Liver (tissue), 9 donors: Measurements from ENCODE around the gene ZNF433. TPM values are rescaled to one million over a fixed set of nuclear protein-coding genes. Genes with fewer than 3 reads are reported as not detected.

Source experiments
- DNase-seq: peaks from one replicate; pipeline ENCODE4 v3.0.0-alpha.2; 2017; ENCODE audit warnings: low spot score
- H3K27ac ChIP-seq, 2 donors: one replicate each; pipeline ENCODE4 v1.7.0; 2013; ENCODE audit warnings: inconsistent platforms in 2 of 2, low read length in 2 of 2, control low read depth in 1 of 2, low read depth in 1 of 2, mild to moderate bottlenecking in 1 of 2
- H3K27me3 ChIP-seq, 4 donors: one replicate each; pipeline versions ENCODE4 v1.6.1 to v1.7.0; 2013; ENCODE audit warnings: low read length in 3 of 4, inconsistent platforms in 1 of 4, mild to moderate bottlenecking in 1 of 4, moderate library complexity in 1 of 4; ENCODE audit not compliant: control insufficient read depth in 4 of 4, insufficient read depth in 4 of 4
- H3K36me3 ChIP-seq, 4 donors: one replicate each; pipeline versions ENCODE4 v1.6.1 to v1.7.0; 2013; ENCODE audit warnings: low read length in 3 of 4, mild to moderate bottlenecking in 3 of 4, low read depth in 1 of 4, moderate library complexity in 1 of 4; ENCODE audit not compliant: control insufficient read depth in 4 of 4, insufficient read depth in 3 of 4
- H3K4me1 ChIP-seq, 4 donors: one replicate each; pipeline versions ENCODE4 v1.6.1 to v1.7.0; 2013; ENCODE audit warnings: low read length in 3 of 4, mild to moderate bottlenecking in 3 of 4, moderate library complexity in 1 of 4; ENCODE audit not compliant: control insufficient read depth in 4 of 4, insufficient read depth in 4 of 4
- H3K4me3 ChIP-seq, 3 donors: one replicate each; pipeline versions ENCODE4 v1.6.1 to v1.7.0; 2013; ENCODE audit warnings: low read length in 3 of 3, control low read depth in 1 of 3, low read depth in 1 of 3, mild to moderate bottlenecking in 1 of 3
- H3K9ac ChIP-seq, 2 donors: one replicate each; pipeline ENCODE4 v1.7.0; 2013; ENCODE audit warnings: low read length in 2 of 2, mild to moderate bottlenecking in 2 of 2, moderate library complexity in 2 of 2, control low read depth in 1 of 2, low read depth in 1 of 2
- H3K9me3 ChIP-seq, 4 donors: one replicate each; pipeline versions ENCODE4 v1.6.1 to v1.7.0; 2013; ENCODE audit warnings: low read length in 3 of 4; ENCODE audit not compliant: control insufficient read depth in 4 of 4
- FOXA1 ChIP-seq: IDR thresholded peaks from 2 replicates; pipeline ENCODE4 v1.6.1; 2016; ENCODE audit warnings: antibody characterized with exemption
- FOXA2 ChIP-seq: IDR thresholded peaks from 2 replicates; pipeline ENCODE4 v1.6.1; 2016; ENCODE audit warnings: antibody characterized with exemption
- GABPA ChIP-seq, 2 donors: IDR thresholded peaks in 1 of 2; conservative IDR thresholded peaks in 1 of 2; 2 replicates each; pipeline ENCODE4 v1.6.1; 2016; ENCODE audit warnings: antibody characterized with exemption in 2 of 2, mild to moderate bottlenecking in 1 of 2, moderate library complexity in 1 of 2
- HNF4A ChIP-seq, 2 donors: conservative IDR thresholded peaks; 2 replicates each; pipeline ENCODE4 v1.6.1; 2016; ENCODE audit warnings: antibody characterized with exemption in 2 of 2, mild to moderate bottlenecking in 2 of 2
- HNF4G ChIP-seq: IDR thresholded peaks from 2 replicates; pipeline ENCODE4 v1.6.1; 2016; ENCODE audit warnings: antibody characterized with exemption
- JUND ChIP-seq, 2 donors: IDR thresholded peaks; 2 replicates each; pipeline ENCODE4 v1.6.1; 2016; ENCODE audit warnings: antibody characterized with exemption in 2 of 2
- NR2F2 ChIP-seq: IDR thresholded peaks from 2 replicates; pipeline ENCODE4 v1.6.1; 2016; ENCODE audit warnings: antibody characterized with exemption
- RAD21 ChIP-seq, 2 donors: IDR thresholded peaks; 2 replicates each; pipeline ENCODE4 v1.6.1; 2016; ENCODE audit warnings: antibody characterized with exemption in 2 of 2, mild to moderate bottlenecking in 2 of 2
- RXRA ChIP-seq, 2 donors: IDR thresholded peaks; 2 replicates each; pipeline ENCODE4 v1.6.1; 2017 to 2018; ENCODE audit warnings: antibody characterized with exemption in 2 of 2, mild to moderate bottlenecking in 1 of 2
- YY1 ChIP-seq: IDR thresholded peaks from 2 replicates; pipeline ENCODE4 v1.6.1; 2016; ENCODE audit warnings: antibody characterized with exemption, mild to moderate bottlenecking
- WGBS: extraction: QIAGEN DNeasy Blood & Tissue Kit; methylation state at CpG from one replicate; pipeline ENCODE4 v1.1.7; 2013; 5-methylcytosine and 5-hydroxymethylcytosine counted together
- polyA plus RNA-seq, 2 donors: library from polyadenylated mRNA; stranded (reverse) in 1 of 2; unstranded in 1 of 2; fragments of 200-250 nt in 1 of 2; fragments of >200 nt in 1 of 2; fragmentation: Nextera tagmentation in 1 of 2; extraction: Ambion mirVana in 1 of 2; gene quantifications; one replicate each; pipeline versions ENCODE4 v1.2.1 to v1.2.3, GENCODE V29; 2013 to 2015
- total RNA-seq, 2 donors: library from RNA; depleted of rRNA; stranded (reverse); fragments of >200 nt; gene quantifications; one replicate each; pipeline ENCODE4 v1.2.3, GENCODE V29; 2014
- TF ChIP-seq, protein P1 (sequence below): IDR thresholded peaks from 2 replicates; pipeline ENCODE4 v1.6.1; 2016; ENCODE audit warnings: antibody characterized with exemption
- TF ChIP-seq, protein P2 (sequence below): IDR thresholded peaks from 2 replicates; pipeline ENCODE4 v1.6.1; 2016; ENCODE audit warnings: antibody characterized with exemption
- TF ChIP-seq, protein P3 (sequence below): IDR thresholded peaks from 2 replicates; pipeline ENCODE4 v1.6.1; 2016; ENCODE audit warnings: antibody characterized with exemption, mild to moderate bottlenecking
- TF ChIP-seq, protein P4 (sequence below): IDR thresholded peaks from 2 replicates; pipeline ENCODE4 v1.6.1; 2016; ENCODE audit warnings: antibody characterized with exemption
- TF ChIP-seq, protein P5 (sequence below): fragments of 150-350 bp; IDR thresholded peaks from 2 replicates; pipeline ENCODE4 v1.5.1; 2017; ENCODE audit warnings: improper control_type of control experiment, low read depth, low read length; ENCODE audit not compliant: missing input control
- donor health status: healthy.
- donor health status: healthy.
- donor health status: healthy.
- donor health status: healthy.
- donor health status: healthy.

ZNF433 gene
- total and polyA plus RNA-seq, 4 donors = 1.3 to 4.7 (median 2.5) TPM

DNA sequence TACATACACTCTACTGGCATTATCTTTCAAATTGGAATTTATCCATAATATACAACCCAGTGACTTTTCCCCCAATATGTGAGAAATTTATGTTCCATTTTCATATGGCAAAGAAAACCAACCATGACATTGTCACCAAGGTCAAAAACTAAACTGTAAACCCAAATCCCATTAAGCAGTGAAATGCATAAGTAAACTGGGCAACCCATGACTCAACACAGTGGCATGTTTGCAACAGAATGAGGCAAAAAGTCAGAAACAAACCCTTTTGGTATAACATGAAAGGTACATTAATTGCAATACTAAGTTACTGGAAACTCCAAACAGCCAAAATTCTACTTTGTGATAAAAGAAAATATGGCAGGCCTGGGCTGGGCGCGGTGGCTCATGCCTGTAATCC lies 12.4 kb upstream of the ZNF433 start:
- Histone ChIP-seq H3K4me3 (no peak overlapping the region), H3K27ac (no peak overlapping the region), H3K9me3 (peaks cover 16 to 30% (median 19%) of the 10 kb centered on the region in 4 donors), H3K9ac (no peak overlapping the region), H3K36me3 (peaks cover 0 to 6% (median 2%) of the 10 kb centered on the region in 4 donors), H3K27me3 (no peaks in the 10 kb centered on the region), H3K4me1 (peaks cover 0 to 14% (median 5%) of the 10 kb centered on the region in 4 donors)
- TF ChIP-seq GABPA (IDR thresholded peaks at IDR 0.05 in 1 of 2, conservative IDR thresholded peaks at IDR 0.05 in 1 of 2) = no peak
- TF ChIP-seq HNF4G = no peak
- TF ChIP-seq FOXA2 = no peak
- WGBS = 99% methylated on average over 2 of the region's 2 CpGs
- DNase-seq = no peak

DNA sequence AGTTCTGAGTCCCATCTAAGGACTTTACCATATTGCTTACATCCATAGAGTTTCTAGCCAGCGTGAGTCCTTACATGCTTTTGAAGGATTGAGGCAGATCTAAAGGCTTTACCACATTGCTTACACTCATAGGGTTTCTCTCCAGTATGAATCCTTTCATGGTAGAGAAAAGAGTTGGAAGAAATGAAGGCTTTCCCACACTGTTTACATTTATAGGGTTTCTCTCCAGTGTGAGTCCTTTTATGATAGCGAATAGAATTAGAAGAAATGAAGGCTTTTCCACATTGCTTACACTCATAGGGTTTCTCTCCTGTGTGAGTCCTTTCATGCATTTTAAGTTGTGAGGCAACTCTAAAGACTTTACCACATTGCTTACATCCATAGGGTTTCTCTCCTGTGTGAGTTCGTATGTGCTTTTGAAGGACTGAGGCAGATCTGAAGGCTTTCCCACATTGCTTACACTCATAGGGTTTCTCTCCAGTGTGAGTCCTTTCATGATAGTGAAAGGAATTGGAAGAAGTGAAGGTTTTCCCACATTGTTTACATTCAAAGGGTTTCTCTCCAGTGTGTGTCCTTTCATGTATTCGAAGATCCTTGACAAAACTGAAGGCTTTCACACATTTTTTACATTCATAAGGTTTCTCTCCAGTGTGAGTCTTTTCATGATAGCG lies 8.4 kb upstream of the ZNF433 start:
- Histone ChIP-seq H3K27ac (no peak overlapping the region), H3K9me3 (peaks cover 19 to 42% (median 23%) of the 10 kb centered on the region in 4 donors), H3K4me1 (no peaks in the 10 kb centered on the region), H3K9ac (no peak overlapping the region), H3K4me3 (peak overlapping the region in 2 of 3 donors; percentile 1 to 79), H3K36me3 (peaks cover 0 to 6% (median 2%) of the 10 kb centered on the region in 4 donors), H3K27me3 (no peaks in the 10 kb centered on the region)
- TF ChIP-seq, protein P1, sequence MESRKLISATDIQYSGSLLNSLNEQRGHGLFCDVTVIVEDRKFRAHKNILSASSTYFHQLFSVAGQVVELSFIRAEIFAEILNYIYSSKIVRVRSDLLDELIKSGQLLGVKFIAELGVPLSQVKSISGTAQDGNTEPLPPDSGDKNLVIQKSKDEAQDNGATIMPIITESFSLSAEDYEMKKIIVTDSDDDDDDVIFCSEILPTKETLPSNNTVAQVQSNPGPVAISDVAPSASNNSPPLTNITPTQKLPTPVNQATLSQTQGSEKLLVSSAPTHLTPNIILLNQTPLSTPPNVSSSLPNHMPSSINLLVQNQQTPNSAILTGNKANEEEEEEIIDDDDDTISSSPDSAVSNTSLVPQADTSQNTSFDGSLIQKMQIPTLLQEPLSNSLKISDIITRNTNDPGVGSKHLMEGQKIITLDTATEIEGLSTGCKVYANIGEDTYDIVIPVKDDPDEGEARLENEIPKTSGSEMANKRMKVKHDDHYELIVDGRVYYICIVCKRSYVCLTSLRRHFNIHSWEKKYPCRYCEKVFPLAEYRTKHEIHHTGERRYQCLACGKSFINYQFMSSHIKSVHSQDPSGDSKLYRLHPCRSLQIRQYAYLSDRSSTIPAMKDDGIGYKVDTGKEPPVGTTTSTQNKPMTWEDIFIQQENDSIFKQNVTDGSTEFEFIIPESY = no peak
- TF ChIP-seq GABPA (IDR thresholded peaks at IDR 0.05 in 1 of 2, conservative IDR thresholded peaks at IDR 0.05 in 1 of 2) (no peak), HNF4A (conservative IDR thresholded peaks at IDR 0.05) (no peak), YY1 (no peak), FOXA1 (no peak), RAD21 (IDR thresholded peaks at IDR 0.05) (no peak), FOXA2 (no peak), JUND (IDR thresholded peaks at IDR 0.05) (no peak), NR2F2 (no peak), HNF4G (no peak), RXRA (IDR thresholded peaks at IDR 0.05) (no peak)
- TF ChIP-seq, protein P2, sequence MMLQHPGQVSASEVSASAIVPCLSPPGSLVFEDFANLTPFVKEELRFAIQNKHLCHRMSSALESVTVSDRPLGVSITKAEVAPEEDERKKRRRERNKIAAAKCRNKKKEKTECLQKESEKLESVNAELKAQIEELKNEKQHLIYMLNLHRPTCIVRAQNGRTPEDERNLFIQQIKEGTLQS = no peak
- TF ChIP-seq, protein P3, sequence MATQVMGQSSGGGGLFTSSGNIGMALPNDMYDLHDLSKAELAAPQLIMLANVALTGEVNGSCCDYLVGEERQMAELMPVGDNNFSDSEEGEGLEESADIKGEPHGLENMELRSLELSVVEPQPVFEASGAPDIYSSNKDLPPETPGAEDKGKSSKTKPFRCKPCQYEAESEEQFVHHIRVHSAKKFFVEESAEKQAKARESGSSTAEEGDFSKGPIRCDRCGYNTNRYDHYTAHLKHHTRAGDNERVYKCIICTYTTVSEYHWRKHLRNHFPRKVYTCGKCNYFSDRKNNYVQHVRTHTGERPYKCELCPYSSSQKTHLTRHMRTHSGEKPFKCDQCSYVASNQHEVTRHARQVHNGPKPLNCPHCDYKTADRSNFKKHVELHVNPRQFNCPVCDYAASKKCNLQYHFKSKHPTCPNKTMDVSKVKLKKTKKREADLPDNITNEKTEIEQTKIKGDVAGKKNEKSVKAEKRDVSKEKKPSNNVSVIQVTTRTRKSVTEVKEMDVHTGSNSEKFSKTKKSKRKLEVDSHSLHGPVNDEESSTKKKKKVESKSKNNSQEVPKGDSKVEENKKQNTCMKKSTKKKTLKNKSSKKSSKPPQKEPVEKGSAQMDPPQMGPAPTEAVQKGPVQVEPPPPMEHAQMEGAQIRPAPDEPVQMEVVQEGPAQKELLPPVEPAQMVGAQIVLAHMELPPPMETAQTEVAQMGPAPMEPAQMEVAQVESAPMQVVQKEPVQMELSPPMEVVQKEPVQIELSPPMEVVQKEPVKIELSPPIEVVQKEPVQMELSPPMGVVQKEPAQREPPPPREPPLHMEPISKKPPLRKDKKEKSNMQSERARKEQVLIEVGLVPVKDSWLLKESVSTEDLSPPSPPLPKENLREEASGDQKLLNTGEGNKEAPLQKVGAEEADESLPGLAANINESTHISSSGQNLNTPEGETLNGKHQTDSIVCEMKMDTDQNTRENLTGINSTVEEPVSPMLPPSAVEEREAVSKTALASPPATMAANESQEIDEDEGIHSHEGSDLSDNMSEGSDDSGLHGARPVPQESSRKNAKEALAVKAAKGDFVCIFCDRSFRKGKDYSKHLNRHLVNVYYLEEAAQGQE = no peak
- TF ChIP-seq, protein P4, sequence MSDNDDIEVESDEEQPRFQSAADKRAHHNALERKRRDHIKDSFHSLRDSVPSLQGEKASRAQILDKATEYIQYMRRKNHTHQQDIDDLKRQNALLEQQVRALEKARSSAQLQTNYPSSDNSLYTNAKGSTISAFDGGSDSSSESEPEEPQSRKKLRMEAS = no peak
- TF ChIP-seq, protein P5, sequence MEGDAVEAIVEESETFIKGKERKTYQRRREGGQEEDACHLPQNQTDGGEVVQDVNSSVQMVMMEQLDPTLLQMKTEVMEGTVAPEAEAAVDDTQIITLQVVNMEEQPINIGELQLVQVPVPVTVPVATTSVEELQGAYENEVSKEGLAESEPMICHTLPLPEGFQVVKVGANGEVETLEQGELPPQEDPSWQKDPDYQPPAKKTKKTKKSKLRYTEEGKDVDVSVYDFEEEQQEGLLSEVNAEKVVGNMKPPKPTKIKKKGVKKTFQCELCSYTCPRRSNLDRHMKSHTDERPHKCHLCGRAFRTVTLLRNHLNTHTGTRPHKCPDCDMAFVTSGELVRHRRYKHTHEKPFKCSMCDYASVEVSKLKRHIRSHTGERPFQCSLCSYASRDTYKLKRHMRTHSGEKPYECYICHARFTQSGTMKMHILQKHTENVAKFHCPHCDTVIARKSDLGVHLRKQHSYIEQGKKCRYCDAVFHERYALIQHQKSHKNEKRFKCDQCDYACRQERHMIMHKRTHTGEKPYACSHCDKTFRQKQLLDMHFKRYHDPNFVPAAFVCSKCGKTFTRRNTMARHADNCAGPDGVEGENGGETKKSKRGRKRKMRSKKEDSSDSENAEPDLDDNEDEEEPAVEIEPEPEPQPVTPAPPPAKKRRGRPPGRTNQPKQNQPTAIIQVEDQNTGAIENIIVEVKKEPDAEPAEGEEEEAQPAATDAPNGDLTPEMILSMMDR = no peak
- WGBS = 96% methylated on average over 5 of the region's 5 CpGs
- DNase-seq = no peak
